Activated B cell treated with CpG ODN at 0.5 μM for 24 hours (primary cell): ENCODE data around the gene NRARP. TPM values are rescaled to one million over a fixed set of nuclear protein-coding genes. Genes with fewer than 3 reads are reported as not detected.
"Not testable (repeated sequence)": the region's sequence is repeated elsewhere in the genome, so short reads cannot be mapped to it uniquely, and the experiment has no call there.

Experiments
- ATAC-seq: fragments of 200-7000 bp; cut with Tn5 transposase; one replicate; pipeline ENCODE4 v1.10.0; 2021; ENCODE audit warnings: low read depth, mild to moderate bottlenecking, moderate library complexity
- CTCF ChIA-PET: fragments of 350-600 bp; sonication (Branson Sonifier 250); formaldehyde crosslinking; loops from one replicate; lab custom pipeline; 2021; ENCODE audit warnings: antibody characterized with exemption; lab: Charles Lee
- POLR2A ChIA-PET: fragments of 350-600 bp; sonication (Branson Sonifier 250); formaldehyde crosslinking; loops from one replicate; lab custom pipeline; 2021; ENCODE audit warnings: antibody characterized with exemption; lab: Charles Lee
- DNase-seq: peaks from one replicate; pipeline ENCODE4 v3.0.0; 2022
- H3K27ac Mint-ChIP-seq: one replicate; pipeline ENCODE4 v1.8.0; 2020; ENCODE audit warnings: mixed read lengths
- H3K27me3 Mint-ChIP-seq: one replicate; pipeline ENCODE4 v1.8.0; 2021; ENCODE audit warnings: mixed read lengths
- H3K36me3 Mint-ChIP-seq: one replicate; pipeline ENCODE4 v1.8.0; 2021; ENCODE audit warnings: low read depth, mixed read lengths
- H3K4me1 Mint-ChIP-seq: one replicate; pipeline ENCODE4 v1.8.0; 2021; ENCODE audit warnings: mixed read lengths
- H3K4me3 Mint-ChIP-seq: one replicate; pipeline ENCODE4 v1.8.0; 2020; ENCODE audit warnings: mild to moderate bottlenecking, mixed read lengths
- H3K9me3 Mint-ChIP-seq: one replicate; pipeline ENCODE4 v1.8.0; 2020; ENCODE audit warnings: mixed read lengths
- intact Hi-C: fragments of 100-400 bp; cut with micrococcal nuclease; formaldehyde crosslinking; loops from one replicate; pipeline ENCODE4 v1.15.1; 2024
- total RNA-seq: library from RNA; stranded (reverse); gene quantifications from 2 replicates; pipeline ENCODE4 v1.2.3, GENCODE V29; 2022
- TF ChIP-seq, protein P1 (sequence below): fragments of 200-600 bp; IDR thresholded peaks from one replicate; pipeline ENCODE4 v1.8.0; 2022; ENCODE audit warnings: antibody characterized with exemption, mild to moderate bottlenecking

NRARP gene
- total RNA-seq, 1 donor from 2014 or later, result 3.0 TPM

- H3K4me1 Mint-ChIP-seq, result no peaks in the 10 kb centered on the region
Observed at GRCh38 chr9:137347928-137348327, 45.9 kb upstream of the NRARP start.

GRCh38 chr9:137342482-137342881 lies 40.4 kb upstream of the NRARP start:
- TF ChIP-seq, protein P1, sequence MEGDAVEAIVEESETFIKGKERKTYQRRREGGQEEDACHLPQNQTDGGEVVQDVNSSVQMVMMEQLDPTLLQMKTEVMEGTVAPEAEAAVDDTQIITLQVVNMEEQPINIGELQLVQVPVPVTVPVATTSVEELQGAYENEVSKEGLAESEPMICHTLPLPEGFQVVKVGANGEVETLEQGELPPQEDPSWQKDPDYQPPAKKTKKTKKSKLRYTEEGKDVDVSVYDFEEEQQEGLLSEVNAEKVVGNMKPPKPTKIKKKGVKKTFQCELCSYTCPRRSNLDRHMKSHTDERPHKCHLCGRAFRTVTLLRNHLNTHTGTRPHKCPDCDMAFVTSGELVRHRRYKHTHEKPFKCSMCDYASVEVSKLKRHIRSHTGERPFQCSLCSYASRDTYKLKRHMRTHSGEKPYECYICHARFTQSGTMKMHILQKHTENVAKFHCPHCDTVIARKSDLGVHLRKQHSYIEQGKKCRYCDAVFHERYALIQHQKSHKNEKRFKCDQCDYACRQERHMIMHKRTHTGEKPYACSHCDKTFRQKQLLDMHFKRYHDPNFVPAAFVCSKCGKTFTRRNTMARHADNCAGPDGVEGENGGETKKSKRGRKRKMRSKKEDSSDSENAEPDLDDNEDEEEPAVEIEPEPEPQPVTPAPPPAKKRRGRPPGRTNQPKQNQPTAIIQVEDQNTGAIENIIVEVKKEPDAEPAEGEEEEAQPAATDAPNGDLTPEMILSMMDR, result no peak
- no peak for ATAC-seq
- Mint-ChIP-seq H3K4me1 (no peaks in the 10 kb centered on the region), H3K9me3 (no peaks in the 10 kb centered on the region), H3K4me3 (no peak overlapping the region), H3K36me3 (peaks cover 5% of the 10 kb centered on the region), H3K27me3 (no peaks in the 10 kb centered on the region), H3K27ac (no peak overlapping the region)
- CTCF ChIA-PET, result no interaction called here
- DNase-seq, result no peak
- POLR2A ChIA-PET, result no interaction called here
- intact Hi-C loops, result no loop called here

More at GRCh38 chr9:137347928-137348327, 45.9 kb upstream of the NRARP start:
- peaks cover 5% of the 10 kb centered on the region for H3K36me3 Mint-ChIP-seq
- H3K9me3 Mint-ChIP-seq, result no peaks in the 10 kb centered on the region
- TF ChIP-seq, protein P1, result no peak
- intact Hi-C loops, result no loop called here
- H3K27me3 Mint-ChIP-seq, result no peaks in the 10 kb centered on the region
- POLR2A ChIA-PET, result no interaction called here
- no peak overlapping the region for H3K27ac Mint-ChIP-seq
- ATAC-seq, result no peak
- CTCF ChIA-PET, result no interaction called here
- no peak overlapping the region for H3K4me3 Mint-ChIP-seq
- no peak for DNase-seq

- Mint-ChIP-seq H3K27me3 (no peaks in the 10 kb centered on the region), H3K4me3 (no peak overlapping the region), H3K4me1 (no peaks in the 10 kb centered on the region), H3K36me3 (peaks cover under 1% of the 10 kb centered on the region), H3K9me3 (no peaks in the 10 kb centered on the region), H3K27ac (no peak overlapping the region)
- intact Hi-C loops, result no loop called here
- CTCF ChIA-PET, result no interaction called here
- POLR2A ChIA-PET, result no interaction called here
- DNase-seq (no peak), ATAC-seq (no peak)
- TF ChIP-seq, protein P1, result no peak
Observed at GRCh38 chr9:137341227-137341626, 39.2 kb upstream of the NRARP start.

GRCh38 chr9:137339908-137340462 lies 37.9 kb upstream of the NRARP start:
- H3K27me3 Mint-ChIP-seq, POLR2A ChIA-PET, H3K4me1 Mint-ChIP-seq, CTCF ChIA-PET, H3K27ac Mint-ChIP-seq, intact Hi-C loops, H3K9me3 Mint-ChIP-seq, H3K4me3 Mint-ChIP-seq, H3K36me3 Mint-ChIP-seq, DNase-seq, ATAC-seq: not testable (repeated sequence)

DNA sequence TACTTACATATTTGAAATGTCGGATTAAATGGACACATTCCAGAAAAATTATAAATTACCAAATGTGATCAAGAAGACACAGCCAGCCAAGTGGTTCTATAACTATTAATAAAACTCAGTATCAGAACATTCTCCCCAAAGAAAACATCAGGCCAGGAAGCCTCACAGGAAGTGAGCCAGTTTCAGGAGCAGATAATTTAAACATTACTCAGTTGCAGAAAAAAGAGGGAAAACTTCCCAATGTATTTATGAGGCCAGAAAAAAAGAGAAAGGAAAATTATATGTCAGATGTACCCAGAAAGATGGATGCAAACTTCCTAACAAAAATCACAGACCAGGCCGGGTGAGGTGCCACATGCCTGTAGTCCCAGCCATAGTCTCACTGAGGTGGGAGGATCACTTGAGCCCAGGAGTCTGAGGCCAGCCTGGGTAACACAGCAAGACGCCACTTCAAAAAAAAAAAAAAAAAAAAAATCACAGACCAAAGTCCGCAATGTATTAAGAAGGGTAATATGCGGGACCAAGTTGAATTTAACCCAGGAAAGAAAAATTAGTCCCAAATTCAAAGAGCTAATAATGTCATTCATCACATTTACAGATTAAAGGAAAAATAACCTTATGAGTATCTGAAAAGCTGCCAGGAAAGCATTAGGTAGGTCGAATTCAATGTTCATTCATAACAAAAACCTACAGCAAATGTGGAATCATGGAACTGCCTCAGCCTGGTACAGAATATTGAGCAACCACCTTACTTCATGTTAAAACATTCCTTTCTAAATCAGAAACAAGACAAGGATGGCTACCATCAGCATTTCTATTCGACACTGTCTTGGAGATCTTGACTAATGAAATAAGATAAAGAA lies 37.2 kb upstream of the NRARP start:
- TF ChIP-seq, protein P1, result no peak
- ChIA-PET CTCF (no interaction called here), POLR2A (interaction anchor here (0.7 kb wide), 1 partner anchor 90 kb away, joined by 4 read pairs; no protein-coding TSS in a partner anchor)
- peaks cover 6% of the 10 kb centered on the region for H3K4me1 Mint-ChIP-seq
- no peak overlapping the region for H3K27ac Mint-ChIP-seq
- H3K27me3 Mint-ChIP-seq, result no peaks in the 10 kb centered on the region
- no peak overlapping the region for H3K4me3 Mint-ChIP-seq
- peaks cover 4% of the 10 kb centered on the region for H3K9me3 Mint-ChIP-seq
- ATAC-seq, result no peak
- intact Hi-C loops, result no loop called here
- no peak for DNase-seq
- no peaks in the 10 kb centered on the region for H3K36me3 Mint-ChIP-seq
